ENCODE data around the gene STAM2. TPM values are rescaled to one million over a fixed set of nuclear protein-coding genes. Genes with fewer than 3 reads are reported as not detected.
A peak's percentile ranks its signal among the peaks of the same experiment; 100 is the strongest.
"Not testable (repeated sequence)": the region's sequence is repeated elsewhere in the genome, so short reads cannot be mapped to it uniquely, and the experiment has no call there.

The STAM2 gene
- polyA plus RNA-seq (ENCODE audit: insufficient read length in 4 of 4): 10 to 100 TPM; 41.1 to 54.4 (median 47.3) TPM

DNA sequence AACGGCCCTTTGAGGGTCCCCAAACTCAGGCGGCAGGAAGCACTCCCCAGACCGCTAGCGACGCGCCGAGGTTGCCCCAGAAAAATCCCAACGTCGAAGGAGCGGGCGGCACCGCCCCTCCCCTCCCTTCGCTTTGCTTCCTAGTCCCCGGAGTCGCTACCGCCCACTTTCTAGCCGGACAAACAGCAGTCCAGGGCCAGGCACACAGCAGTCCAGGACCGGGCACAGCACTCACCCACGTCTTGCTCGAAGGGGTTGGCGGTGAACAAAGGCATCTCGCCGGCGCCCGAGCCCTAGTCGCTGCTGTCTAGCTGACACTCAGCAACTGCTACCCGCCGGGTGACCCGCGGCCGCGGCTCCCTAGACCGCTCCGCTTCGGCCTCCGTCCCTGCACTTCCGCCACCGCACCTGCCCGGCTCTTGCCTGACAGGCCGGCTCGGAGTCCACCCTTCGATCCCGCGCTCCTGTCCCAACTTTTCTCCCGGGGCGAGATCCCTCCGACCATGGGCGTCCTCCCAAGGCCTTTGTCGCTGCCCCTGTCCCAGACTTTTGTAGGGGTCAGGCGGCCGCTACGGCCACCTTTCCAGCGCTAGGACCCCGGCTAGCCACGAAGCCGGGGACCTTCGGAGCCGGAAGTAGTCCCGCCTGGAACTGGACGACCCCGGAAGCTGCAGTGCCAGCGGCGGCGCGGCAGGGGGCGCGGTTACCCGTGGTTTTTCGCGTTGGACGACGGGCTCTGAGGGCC is at the start of gene STAM2:
Gene STAM2, minus strand, starts transcription at position 396 of the 745 bp plus-strand sequence. Its CDS starts 121 bp downstream, at position 275.
- DNase-seq (ENCODE audit: low read depth in 4 of 4, low spot score in 2 of 4): peak; percentile 86 to 96 (median 92)

DNA sequence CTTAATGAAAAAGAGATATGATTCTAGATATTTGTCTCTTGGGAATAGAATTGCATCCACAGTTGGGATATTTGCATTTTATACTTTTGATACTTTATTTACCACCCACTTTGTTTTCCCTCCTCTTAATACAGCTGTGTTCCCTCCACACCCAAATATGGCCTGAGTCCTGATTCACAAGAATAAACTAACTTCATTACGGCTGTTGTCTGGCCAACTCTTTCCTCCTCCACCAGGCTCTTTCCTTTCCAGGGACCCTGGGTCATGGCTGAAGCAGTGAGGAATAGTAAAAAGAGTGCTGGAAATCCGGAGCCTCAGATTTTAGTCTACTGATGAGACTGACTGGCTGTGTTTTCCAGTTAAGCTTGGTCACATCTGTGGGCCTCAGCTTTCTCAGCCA is 48.4 kb upstream of the STAM2 start:
- peak in 1 of 4 donors; percentile 28 for DNase-seq (ENCODE audit: low read depth in 4 of 4, low spot score in 2 of 4)

DNA sequence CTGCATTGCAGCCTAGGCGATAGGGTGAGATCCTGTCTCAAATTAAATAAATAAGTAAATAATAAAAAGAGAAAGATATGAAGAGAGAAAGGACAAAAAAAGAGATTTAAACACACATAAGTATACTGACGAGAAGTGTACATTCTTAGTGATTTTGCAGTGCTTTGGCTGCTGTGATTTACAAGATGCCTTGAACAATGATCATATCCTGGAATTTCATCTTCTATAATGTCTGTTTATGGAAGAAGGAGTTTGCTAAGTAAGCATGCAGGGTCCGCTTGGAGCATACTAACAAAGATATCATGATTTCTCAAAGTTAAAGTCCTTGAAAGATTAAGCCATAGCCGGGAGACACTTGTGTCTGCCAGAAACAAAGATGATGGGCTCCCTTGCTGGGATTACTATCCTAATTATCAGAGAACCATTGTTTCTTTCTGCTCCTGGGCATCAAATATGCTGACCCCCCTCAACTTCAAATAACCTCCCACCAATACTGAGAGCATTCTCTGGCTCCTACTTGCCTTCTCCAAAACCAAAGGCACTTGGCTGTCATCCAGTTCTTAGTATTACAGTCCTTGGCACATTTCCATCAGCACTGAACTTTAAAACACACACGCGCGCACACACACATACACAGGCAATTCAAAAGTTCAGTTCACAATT is 47.5 kb upstream of the STAM2 start:
- DNase-seq (ENCODE audit: low read depth in 4 of 4, low spot score in 2 of 4): peak; percentile 59 to 81 (median 74)

DNA sequence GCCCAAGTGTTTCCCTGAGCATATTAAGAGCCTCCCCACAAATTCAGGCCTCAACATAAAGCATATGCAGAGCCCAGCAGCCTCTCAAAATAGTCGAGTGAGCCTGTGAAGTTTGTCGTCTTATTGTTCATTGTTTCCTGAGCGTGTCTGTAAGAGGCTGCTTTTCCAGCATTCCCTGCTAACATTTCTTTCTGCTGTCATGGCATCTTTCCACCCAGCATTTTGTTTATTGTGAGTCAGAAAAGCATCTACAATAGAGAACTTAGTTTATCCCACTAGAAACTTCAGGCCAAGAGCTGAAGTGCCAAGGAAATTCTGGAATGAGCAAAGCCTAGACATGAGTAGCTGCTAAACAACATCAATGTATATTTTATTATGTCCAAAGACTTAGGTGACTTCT is 46.3 kb upstream of the STAM2 start:
- DNase-seq (ENCODE audit: low read depth in 4 of 4, low spot score in 2 of 4): no peak

DNA sequence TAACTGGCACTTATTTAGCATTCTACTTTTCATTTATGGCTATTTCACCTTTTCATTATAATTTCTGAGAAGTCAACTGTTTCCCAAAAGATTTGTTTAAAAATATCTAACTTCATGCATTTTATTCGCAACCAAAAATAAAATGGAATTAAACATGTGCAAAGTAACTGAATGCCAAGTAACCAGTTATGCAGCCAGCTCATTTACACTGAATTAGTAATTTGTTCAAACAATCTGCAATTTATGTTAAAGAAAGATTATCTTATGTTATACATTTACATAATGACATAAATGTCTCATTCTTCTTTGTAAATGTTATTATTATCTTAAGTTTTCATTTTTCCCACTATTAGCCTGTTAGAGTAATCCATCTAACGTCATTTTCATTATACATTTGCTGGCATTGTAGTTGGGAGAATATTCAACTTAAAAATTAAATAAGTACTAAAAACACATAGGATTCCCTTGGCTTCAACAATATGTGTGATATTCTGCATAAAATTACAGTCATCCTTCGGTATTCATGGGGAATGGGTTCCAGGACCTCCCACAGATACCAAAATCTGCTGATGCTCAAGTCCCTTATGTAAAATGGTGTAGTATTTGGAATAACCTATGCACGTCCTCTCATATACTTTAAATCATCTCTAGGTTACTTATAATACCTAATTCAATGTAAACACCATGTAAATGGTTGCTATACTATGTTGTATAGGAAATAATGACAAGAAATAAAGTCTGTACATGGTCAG is 43.7 kb upstream of the STAM2 start:
- DNase-seq (ENCODE audit: low read depth in 4 of 4, low spot score in 2 of 4): no peak

DNA sequence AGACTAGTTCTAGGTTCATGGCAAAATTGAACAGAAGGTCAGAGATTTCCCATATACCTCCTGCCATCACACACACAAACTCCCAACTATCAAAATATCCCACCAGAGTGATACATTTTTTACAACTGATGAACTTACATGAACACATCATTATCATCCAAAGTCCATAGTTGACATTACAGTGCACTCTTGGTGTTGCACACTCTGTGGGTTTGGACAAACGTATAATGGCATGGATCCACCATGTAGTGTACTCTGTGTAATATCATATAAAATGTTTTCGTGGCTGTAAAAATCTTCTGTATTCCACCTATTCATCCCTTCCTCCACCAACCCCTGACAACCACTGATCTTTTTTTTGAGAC is 25.9 kb upstream of the STAM2 start:
- no peak for DNase-seq (ENCODE audit: low read depth in 4 of 4, low spot score in 2 of 4)

DNA sequence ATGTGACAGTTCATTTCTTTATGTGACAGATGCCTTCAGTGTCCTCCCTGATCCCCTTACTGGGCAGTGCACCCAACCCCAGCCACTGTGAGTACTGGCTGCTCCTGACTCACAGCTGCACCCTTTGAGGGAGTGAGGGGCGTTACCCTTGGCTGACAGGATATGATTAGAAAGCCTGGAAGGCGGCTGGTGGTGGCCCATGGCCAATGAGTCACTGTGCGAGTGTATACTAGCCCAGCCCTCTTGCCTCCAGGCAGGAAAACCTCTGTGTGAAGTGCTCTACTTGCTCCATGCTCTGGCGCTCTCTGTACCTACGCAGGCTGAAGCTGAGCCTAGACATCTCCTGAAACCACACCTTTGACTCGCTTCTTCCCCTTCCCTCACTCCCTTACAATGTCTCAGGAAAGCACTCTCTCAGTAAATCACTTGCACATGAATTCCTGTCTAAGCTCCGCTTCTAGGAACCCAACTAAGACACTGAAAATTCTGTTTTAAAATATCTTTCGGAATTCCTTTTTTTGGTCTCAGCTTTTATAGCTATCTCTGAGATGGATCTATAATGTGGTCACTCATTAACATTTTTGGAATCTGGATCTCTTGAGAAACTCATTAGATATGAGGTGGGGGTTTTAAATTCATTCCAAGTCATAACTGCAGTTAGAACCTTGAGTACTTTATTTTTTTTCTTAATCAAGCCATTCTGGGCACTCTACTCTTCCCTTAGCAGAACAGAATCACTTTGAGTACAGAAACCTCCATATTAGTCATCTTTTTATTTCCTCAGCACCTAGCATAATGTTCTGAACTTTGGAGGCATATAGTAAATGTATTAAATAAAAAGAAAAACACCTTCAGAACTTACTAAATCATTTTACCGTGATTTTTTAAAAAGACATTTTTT is 25.3 kb upstream of the STAM2 start:
- no peak for DNase-seq (ENCODE audit: low read depth in 4 of 4, low spot score in 2 of 4)

DNA sequence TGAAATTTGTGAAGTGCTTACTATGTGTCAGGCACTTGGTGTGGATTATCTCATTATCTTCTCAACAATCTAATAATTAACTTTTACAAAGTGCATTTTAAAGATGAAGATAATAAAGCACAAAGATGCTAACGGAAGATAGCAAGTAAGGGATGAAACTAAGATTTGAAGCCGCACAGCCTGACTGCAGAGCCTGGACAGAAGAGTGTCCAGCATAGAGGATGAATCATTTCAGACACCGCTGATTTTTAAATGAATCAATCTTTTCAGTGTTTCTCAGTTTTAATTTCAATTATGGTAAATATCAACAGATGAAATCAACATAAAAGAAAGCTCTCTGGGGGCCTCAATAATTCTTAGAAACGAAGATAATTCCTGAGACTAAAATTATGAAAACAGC is 24.5 kb upstream of the STAM2 start:
- no peak for DNase-seq (ENCODE audit: low read depth in 4 of 4, low spot score in 2 of 4)

DNA sequence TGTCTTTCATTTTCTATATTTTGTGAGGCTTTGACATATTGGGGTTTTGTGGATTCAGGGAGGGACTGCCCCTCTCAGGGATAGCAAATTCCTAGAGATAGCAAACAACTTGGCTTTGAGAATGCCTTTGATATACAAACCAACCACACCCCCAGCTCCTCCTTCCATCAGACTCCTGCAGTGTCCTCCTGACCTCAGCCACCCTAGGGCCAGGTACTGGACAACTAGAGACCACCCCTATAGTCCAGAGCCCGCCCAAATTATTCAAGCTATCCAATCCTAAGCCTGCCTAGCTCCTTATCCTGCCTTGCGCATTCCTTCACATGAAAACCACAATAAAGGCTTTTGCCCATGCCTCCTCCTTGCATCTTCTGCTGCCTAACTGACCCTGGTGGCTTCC is 22.9 kb upstream of the STAM2 start:
- DNase-seq (ENCODE audit: low read depth in 4 of 4, low spot score in 2 of 4): no peak

DNA sequence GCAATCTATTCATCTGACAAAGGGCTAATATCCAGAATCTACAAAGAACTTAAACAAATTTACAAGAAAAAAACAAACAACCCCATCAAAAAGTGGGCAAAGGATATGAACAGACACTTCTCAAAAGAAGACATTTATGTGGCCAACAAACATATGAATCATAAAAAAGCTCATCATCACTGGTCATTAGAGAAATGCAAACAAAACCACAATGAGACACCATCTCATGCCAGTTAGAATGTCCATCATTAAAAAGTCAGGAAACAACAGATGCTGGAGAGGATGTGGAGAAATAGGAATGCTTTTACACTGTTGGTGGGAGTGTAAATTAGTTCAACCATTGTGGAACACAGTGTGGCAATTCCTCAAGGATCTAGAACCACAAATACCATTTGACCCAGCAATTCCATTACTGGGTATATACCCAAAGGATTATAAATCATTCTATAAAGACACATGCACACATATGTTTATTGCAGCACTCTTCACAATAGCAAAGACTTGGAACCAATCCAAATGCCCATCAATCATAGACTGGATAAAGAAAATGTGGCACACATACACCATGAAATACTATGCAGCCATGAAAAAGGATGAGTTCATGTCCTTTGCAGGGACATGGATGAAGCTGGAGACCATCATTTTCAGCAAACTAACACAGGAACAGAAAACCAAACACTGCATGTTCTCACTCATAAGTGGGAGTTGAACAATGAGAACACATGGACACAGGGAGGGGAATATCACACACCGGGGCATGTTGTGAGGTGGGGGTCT is 22.1 kb upstream of the STAM2 start:
- DNase-seq (ENCODE audit: low read depth in 4 of 4, low spot score in 2 of 4): not testable (repeated sequence)

DNA sequence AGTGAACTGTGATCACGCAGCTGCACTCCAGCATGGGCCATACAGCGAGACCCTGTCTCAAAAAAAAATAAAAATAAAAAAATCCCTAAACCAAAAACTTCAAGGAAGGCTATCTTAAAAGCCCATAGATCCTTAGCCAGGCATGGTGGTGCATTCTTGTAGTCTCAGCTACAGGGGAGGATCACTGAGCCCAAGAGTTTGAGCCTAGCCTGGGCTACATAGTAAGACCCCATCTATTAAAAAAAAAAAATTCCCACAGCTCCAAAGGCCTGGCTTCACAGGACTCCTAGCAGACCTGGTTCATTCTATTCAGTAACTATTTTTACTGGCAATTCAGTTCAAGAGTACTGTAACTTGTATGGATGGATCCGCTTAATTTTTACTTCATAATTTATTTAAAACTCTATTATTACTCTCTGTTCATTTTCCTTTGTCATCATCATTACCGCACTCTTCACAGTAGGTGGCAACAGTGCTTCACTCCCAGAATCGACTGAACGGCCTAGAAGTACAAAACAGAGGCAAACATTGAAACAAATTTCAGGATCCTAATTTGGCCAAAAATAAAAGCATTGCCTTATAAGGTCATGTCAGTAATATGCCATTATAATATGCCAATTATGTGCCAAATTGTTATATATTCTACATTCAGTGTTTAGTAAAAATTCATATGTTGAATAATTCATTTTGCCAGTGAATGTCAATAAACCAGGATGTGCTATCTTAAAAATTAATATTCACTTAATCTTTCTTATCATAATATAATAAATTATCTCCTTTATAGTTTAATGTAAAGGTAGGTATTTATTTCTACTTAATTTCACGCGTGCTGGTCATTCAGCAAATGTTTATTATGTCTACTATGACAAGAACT is 14.3 kb upstream of the STAM2 start:
- peak in 1 of 4 donors; percentile 54 for DNase-seq (ENCODE audit: low read depth in 4 of 4, low spot score in 2 of 4)

DNA sequence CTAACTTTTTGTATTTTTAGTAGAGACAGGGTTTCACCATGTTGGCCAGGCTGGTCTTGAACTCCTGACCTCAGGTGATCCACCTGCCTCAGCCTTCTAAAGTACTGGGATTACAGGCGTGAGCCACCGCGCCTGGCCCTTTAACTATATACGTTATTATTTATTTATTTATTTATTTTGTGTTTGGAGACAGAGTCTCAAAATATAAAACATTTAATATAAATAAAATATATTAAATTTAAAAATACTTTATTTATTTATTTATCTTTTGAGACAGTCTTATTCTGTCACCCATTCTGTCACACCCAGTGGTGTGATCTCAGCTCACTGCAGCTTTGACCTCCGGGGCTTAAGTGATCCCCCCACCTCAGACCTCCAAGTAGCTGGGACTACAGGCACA is 11.2 kb upstream of the STAM2 start:
- DNase-seq (ENCODE audit: low read depth in 4 of 4, low spot score in 2 of 4): not testable (repeated sequence)

DNA sequence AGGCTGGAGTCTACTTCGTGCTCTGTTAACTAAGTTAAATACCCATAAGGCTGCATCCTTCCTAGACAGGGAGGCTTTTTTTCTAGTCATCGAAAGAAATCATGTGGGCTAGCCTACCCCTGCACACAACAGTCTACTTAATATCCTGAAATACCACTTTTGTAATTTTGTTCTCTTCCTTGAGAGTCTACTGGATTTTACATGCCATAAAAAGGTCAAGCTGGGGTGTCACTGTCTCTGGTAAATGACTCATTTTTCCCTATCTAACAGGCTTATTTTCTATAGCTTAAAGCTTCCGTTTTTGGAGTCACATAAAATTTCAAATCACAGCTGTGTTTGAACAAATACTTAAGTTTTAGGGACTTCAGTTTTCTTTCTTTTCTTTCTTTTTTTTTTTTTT is 10.7 kb upstream of the STAM2 start:
- DNase-seq (ENCODE audit: low read depth in 4 of 4, low spot score in 2 of 4): no peak

DNA sequence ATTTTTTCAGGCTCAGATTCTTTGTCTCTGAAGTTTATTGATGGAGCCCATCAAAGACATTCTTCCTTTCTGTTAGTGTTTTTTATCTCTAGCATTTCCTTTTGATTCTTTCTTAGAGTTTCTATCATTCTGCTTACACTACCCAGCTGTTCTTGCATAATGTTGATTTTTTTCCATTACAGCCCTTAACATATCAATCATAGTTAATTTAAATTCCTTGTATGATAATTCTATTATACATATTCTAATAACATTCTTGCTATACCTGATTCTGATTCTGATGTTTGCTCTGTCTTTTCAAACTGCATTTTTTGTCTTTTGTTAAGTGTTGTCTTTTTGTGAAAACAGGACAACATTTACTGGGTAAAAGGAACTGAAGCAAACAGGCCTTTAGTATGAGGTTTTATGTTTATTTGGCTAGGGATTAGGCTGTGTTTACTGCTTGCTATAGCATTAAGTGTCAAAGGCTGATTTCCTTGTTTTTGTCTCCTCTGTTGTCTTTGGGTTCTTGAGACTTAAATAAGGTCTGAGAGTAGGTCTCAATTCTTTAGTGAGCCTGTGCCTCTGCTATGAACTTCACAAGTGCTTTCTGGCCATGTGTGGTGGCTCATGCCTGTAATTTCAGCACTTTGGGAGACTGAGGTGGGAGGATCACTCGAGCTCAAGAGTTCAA is 8.0 kb upstream of the STAM2 start:
- DNase-seq (ENCODE audit: low read depth in 4 of 4, low spot score in 2 of 4): no peak

DNA sequence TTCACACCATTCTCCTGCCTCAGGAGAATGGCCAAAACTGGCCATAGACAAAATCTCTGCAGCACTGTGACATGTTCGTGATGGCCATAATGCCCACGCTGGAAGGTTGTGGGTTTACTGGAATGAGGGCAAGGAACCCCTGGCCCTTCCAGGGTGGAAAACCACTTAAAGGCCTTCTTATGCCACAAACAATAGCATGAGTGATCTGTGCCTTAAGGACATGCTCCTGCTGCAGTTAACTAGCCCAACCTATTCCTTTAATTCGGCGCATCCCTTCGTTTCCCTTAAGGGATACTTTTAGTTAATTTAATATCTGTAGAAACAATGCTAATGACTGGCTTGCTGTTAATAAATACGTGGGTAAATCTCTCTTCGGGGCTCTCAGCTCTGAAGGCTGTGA is 2.1 kb upstream of the STAM2 start:
- DNase-seq (ENCODE audit: low read depth in 4 of 4, low spot score in 2 of 4): not testable (repeated sequence)

DNA sequence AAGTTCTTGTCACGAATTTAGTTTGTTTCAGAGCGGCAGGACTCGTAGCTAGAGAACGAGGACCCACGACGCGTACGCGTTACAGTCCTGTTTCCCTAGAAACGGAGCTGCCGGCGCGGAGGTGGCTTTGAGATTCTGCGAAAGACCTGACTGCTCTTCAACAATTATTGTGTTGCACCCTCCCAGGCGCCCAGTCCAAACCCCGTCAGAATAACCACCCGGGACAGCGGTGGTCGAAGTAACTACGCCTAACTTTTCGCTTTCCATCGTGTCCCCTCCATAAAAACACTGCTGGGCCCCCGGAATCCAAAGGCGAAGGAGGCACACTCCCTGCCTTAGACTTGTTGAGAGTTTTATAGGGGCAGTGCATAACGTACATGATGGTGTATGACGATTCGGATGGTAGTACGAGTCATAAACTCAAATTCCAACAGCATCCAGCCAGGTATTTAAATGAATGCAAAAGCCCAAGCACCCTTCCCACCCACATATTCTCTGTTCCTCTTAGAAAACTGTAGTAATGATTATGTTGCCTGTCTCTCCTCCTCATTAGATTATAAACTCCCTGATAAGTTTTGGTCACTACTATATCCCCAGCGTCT is 651 bp upstream of the STAM2 start:
- DNase-seq (ENCODE audit: low read depth in 4 of 4, low spot score in 2 of 4): no peak

DNA sequence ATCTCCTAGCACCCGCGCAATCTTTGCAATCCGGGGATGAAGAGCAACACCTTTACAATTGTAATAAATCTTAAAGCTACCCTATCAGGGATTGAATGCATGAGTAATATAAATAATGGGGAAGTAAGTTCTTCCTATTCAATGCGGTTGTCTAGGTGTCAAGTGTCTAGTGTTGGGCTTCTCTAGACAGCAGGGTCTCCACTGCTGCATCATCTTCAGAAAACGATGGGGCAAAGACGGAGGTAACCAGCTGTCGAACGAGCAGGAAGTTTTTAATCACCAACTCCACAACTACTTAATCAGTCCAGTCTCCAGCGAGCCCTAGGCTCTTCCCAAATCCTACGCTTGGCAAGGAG is 573 bp downstream of the STAM2 start:
- DNase-seq (ENCODE audit: low read depth in 4 of 4, low spot score in 2 of 4): peak in 1 of 4 donors; percentile 49

DNA sequence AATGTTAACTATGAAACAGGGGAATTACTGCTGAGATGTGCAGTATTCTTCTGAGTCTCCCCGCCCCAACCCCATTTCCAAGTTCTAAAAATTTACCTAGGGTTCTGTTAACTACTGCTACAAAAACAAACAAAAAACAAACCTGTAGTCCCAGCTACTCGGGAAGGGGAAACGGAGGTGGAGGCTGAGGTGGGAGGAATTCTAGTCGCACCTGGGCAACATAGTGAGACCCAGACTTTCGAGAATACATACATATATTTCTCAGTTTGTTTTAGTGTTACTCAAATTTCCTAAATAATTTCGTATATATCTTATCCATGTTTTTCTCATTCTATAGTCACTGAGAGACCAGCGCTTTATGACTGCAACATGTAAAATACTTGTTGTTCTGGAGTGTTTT is 989 bp downstream of the STAM2 start:
- DNase-seq (ENCODE audit: low read depth in 4 of 4, low spot score in 2 of 4): no peak

Measured in left renal cortex interstitium (tissue), 4 donors.